ENCODE data around the gene CUBN. TPM values are rescaled to one million over a fixed set of nuclear protein-coding genes. Genes with fewer than 3 reads are reported as not detected.

CUBN gene
- total RNA-seq, 1 donor = 1.1 TPM

GRCh38 chr10:17024461-17024860 lies 105.2 kb downstream of the CUBN start:
- TF ChIP-seq CTCF (IDR thresholded peaks at IDR 0.05; ENCODE audit: extremely low read depth, low read depth, low read length) = no peak
- Histone ChIP-seq H3K4me2 (ENCODE audit: insufficient read depth, low read length) (no peak overlapping the region), H3K27me3 (ENCODE audit: insufficient read depth, low read length) (no peaks in the 10 kb centered on the region), H3K36me3 (ENCODE audit: insufficient read depth, low read length) (no peaks in the 10 kb centered on the region), H3K4me3 (ENCODE audit: insufficient read depth, low read length) (no peak overlapping the region), H4K20me1 (ENCODE audit: insufficient read depth, low read length) (no peaks in the 10 kb centered on the region), H3K79me2 (ENCODE audit: insufficient read depth, low read length) (no peaks in the 10 kb centered on the region), H3K4me1 (ENCODE audit: insufficient read depth, low read length) (peaks cover 51% of the 10 kb centered on the region), H3K27ac (ENCODE audit: low read depth, low read length) (peak overlapping the region; percentile 96), H2AFZ (ENCODE audit: low read length) (no peak overlapping the region), H3K9me3 (ENCODE audit: low read depth, low read length) (no peaks in the 10 kb centered on the region)
- no peak for DNase-seq (ENCODE audit: insufficient read length, low spot score, missing footprints)

- Histone ChIP-seq H3K79me2 (ENCODE audit: insufficient read depth, low read length) (no peaks in the 10 kb centered on the region), H3K9me3 (ENCODE audit: low read depth, low read length) (no peaks in the 10 kb centered on the region), H3K36me3 (ENCODE audit: insufficient read depth, low read length) (no peaks in the 10 kb centered on the region), H4K20me1 (ENCODE audit: insufficient read depth, low read length) (no peaks in the 10 kb centered on the region), H2AFZ (ENCODE audit: low read length) (no peak overlapping the region), H3K27me3 (ENCODE audit: insufficient read depth, low read length) (no peaks in the 10 kb centered on the region), H3K27ac (ENCODE audit: low read depth, low read length) (peak overlapping the region; percentile 96), H3K4me3 (ENCODE audit: insufficient read depth, low read length) (peak overlapping the region; percentile 5), H3K4me1 (ENCODE audit: insufficient read depth, low read length) (peaks cover 43% of the 10 kb centered on the region), H3K4me2 (ENCODE audit: insufficient read depth, low read length) (peak overlapping the region; percentile 65)
- DNase-seq (ENCODE audit: insufficient read length, low spot score, missing footprints) = peak; percentile 83
- TF ChIP-seq CTCF (IDR thresholded peaks at IDR 0.05; ENCODE audit: extremely low read depth, low read depth, low read length) = no peak
These were observed 106.0 kb downstream of the CUBN start for GRCh38 chr10:17023386-17024298.

GRCh38 chr10:17022896-17023295 lies 106.7 kb downstream of the CUBN start:
- no peak for DNase-seq (ENCODE audit: insufficient read length, low spot score, missing footprints)
- H3K79me2 ChIP-seq (ENCODE audit: insufficient read depth, low read length) = no peaks in the 10 kb centered on the region
- H2AFZ ChIP-seq (ENCODE audit: low read length) = no peak overlapping the region
- no peak for TF ChIP-seq CTCF (IDR thresholded peaks at IDR 0.05; ENCODE audit: extremely low read depth, low read depth, low read length)
- peak overlapping the region; percentile 65 for H3K4me2 ChIP-seq (ENCODE audit: insufficient read depth, low read length)
- H3K4me1 ChIP-seq (ENCODE audit: insufficient read depth, low read length) = peaks cover 42% of the 10 kb centered on the region
- H4K20me1 ChIP-seq (ENCODE audit: insufficient read depth, low read length) = no peaks in the 10 kb centered on the region
- H3K27ac ChIP-seq (ENCODE audit: low read depth, low read length) = peak overlapping the region; percentile 96
- no peaks in the 10 kb centered on the region for H3K9me3 ChIP-seq (ENCODE audit: low read depth, low read length)
- H3K36me3 ChIP-seq (ENCODE audit: insufficient read depth, low read length) = no peaks in the 10 kb centered on the region
- H3K4me3 ChIP-seq (ENCODE audit: insufficient read depth, low read length) = peak overlapping the region; percentile 5
- H3K27me3 ChIP-seq (ENCODE audit: insufficient read depth, low read length) = no peaks in the 10 kb centered on the region

- no peak overlapping the region for H3K4me3 ChIP-seq (ENCODE audit: insufficient read depth, low read length)
These were observed 107.2 kb downstream of the CUBN start for GRCh38 chr10:17022466-17022825.

More at GRCh38 chr10:17022466-17022825, 107.2 kb downstream of the CUBN start:
- H3K27me3 ChIP-seq (ENCODE audit: insufficient read depth, low read length) = no peaks in the 10 kb centered on the region
- no peak for TF ChIP-seq CTCF (IDR thresholded peaks at IDR 0.05; ENCODE audit: extremely low read depth, low read depth, low read length)
- peaks cover 42% of the 10 kb centered on the region for H3K4me1 ChIP-seq (ENCODE audit: insufficient read depth, low read length)
- peak overlapping the region; percentile 96 for H3K27ac ChIP-seq (ENCODE audit: low read depth, low read length)
- H4K20me1 ChIP-seq (ENCODE audit: insufficient read depth, low read length) = no peaks in the 10 kb centered on the region
- H3K4me2 ChIP-seq (ENCODE audit: insufficient read depth, low read length) = no peak overlapping the region
- H3K36me3 ChIP-seq (ENCODE audit: insufficient read depth, low read length) = no peaks in the 10 kb centered on the region
- no peak for DNase-seq (ENCODE audit: insufficient read length, low spot score, missing footprints)
- no peaks in the 10 kb centered on the region for H3K9me3 ChIP-seq (ENCODE audit: low read depth, low read length)
- H2AFZ ChIP-seq (ENCODE audit: low read length) = no peak overlapping the region
- H3K79me2 ChIP-seq (ENCODE audit: insufficient read depth, low read length) = no peaks in the 10 kb centered on the region
